DOHH2 (cell line): ENCODE measurements around the gene KCTD5.
"Not testable (repeated sequence)": the region's sequence is repeated elsewhere in the genome, so short reads cannot be mapped to it uniquely, and the experiment has no call there.

ENCODE experiments used
- CTCF ChIP-seq: fragments of 200-600 bp; sonication (generic); IDR thresholded peaks from one replicate; pipeline ENCODE4 v1.5.1; 2014; ENCODE audit warnings: antibody characterized with exemption, mild to moderate bottlenecking, low read depth, low read length; ENCODE audit not compliant: poor library complexity, severe bottlenecking
- EZH2phosphoT487 ChIP-seq: fragments of 200-600 bp; sonication (generic); IDR thresholded peaks from 2 replicates; pipeline ENCODE4 v1.6.1; 2017; ENCODE audit warnings: borderline replicate concordance, mild to moderate bottlenecking, antibody characterized with exemption, low read length, moderate library complexity, mixed read lengths

- TF ChIP-seq CTCF, EZH2phosphoT487: not testable (repeated sequence)
Observed at GRCh38 chr16:2678206-2678965, 3.9 kb upstream of the KCTD5 start.
